Hindlimb muscle (tissue), 1 donor: ENCODE data around the gene PGGHG. TPM values are rescaled to one million over a fixed set of nuclear protein-coding genes. Genes with fewer than 3 reads are reported as not detected.
"Not testable (repeated sequence)": the region's sequence is repeated elsewhere in the genome, so short reads cannot be mapped to it uniquely, and the experiment has no call there.

Source experiments
- DNase-seq: peaks from one replicate; pipeline ENCODE4 v3.0.0-alpha.2; 2013
- polyA plus RNA-seq: library from polyadenylated mRNA; unstranded; fragments of 120-200 nt; gene quantifications from one replicate; pipeline ENCODE4 v1.2.1, GENCODE V29; 2013; ENCODE audit not compliant: insufficient read length

Gene PGGHG
- polyA plus RNA-seq, 1 donor = 15.6 TPM

DNA sequence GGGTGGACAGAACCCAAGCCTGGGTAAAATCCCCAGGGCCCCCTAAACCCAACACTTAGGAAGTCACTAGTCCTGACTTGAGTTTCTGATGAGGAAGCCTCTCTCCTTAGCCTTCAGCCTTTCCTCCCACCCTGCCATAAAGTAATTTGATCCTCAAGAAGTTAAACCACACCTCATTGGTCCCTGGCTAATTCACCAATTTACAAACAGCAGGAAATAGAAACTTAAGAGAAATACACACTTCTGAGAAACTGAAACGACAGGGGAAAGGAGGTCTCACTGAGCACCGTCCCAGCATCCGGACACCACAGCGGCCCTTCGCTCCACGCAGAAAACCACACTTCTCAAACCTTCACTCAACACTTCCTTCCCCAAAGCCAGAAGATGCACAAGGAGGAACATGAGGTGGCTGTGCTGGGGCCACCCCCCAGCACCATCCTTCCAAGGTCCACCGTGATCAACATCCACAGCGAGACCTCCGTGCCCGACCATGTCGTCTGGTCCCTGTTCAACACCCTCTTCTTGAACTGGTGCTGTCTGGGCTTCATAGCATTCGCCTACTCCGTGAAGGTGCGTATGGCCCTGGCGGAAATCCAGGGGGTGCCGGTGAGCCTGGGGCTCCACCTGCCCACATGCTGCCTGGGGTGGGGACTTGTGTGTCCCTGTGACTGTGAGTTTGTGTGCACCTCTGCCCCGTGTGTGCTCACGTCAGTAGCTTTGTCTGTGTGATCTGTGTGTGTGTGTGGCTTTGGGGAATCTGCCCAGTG lies 25.0 kb downstream of the PGGHG start, which contains the start of gene IFITM1:
IFITM1 (plus strand) TSS at position 254 of the 767 bp plus-strand sequence; CDS start at position 385, 131 bp downstream.
- no peak for DNase-seq

GRCh38 chr11:314554-314875 lies 25.6 kb downstream of the PGGHG start:
- DNase-seq = not testable (repeated sequence)

- no peak for DNase-seq
These were observed 26.1 kb downstream of the PGGHG start for GRCh38 chr11:315051-315481.

DNA sequence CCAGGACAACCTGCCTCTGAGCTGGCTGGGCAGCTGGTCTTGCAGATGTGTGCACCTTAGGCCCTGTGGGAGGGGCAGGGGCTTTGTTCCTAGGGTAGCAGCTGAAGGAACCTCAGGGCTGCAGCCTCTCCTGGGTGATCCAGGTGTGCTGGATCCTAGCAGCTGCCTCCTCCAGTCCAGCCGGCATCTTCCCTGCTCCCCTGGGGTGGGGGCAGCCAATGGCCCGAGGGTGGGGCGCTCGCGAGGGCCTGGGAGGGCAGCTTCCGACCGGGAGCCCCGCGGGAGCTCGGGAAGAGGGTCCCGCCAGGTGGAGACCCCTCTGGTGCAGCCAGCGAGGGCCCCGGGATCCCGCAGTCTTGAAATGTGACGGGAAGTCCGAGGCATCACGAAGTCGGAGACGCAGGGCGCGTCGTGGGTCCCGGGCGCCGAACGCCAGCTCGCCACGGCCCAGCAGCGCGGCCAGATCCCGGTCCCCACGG lies 26.6 kb downstream of the PGGHG start:
- no peak for DNase-seq

GRCh38 chr11:316031-316701 lies 27.2 kb downstream of the PGGHG start:
- no peak for DNase-seq

DNA sequence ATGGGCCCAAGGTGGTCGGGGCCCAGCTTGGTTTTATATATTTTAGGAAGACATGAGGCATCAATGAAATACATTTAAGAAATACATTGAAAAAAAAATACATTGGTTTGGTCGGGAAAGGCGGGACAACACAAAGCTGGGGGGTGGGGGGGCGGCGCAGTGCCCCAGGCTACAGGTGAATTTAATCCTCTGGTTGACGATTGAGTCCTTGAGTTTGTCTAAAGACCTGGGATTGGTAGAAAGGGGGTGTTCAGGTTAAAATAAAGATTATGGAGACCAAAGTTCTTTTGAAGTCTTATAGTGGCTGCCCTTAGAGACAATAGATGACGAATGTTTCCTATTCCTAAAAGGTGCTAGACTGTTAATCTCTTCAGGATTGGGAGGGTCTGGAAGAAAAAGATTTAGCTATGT lies 28.0 kb downstream of the PGGHG start:
- DNase-seq = no peak

- DNase-seq = not testable (repeated sequence)
These were observed 28.9 kb downstream of the PGGHG start for GRCh38 chr11:317668-318404.

DNA sequence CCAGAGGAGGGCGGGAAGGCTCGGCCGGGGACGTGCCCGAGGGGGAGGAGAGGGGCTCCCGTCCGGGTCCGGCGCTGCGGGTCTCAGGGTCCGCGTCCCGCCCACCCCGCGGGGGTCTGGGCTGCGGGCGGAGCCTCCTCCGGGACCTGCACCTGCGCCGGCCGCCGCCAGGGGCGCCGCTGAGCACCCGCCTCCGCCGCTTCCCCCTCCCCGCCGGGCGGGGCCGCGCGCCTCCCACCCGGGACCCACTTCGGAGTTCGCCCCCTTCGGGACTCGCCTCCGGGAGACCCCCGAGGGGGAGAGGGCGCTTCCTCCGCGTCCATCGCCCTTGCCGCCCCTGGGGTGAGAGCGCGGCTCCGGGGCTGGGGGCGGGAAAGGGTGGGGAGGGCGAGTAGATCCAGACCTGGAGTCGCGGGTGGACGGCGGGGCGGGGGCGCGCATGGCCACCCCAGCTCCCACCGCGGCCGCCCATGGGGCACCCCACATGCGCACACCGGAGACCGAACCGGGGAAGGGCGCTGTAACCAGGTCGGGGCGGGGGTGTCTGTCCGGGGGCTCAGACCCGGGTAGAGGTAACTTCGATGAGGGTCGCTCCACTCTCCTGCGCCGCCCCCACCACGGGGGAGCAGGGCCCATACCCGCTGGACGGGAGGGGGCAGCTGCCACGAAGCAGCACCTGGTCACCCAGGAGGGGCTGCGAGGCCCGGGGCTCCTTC lies 29.6 kb downstream of the PGGHG start:
- DNase-seq = not testable (repeated sequence)

- not testable (repeated sequence) for DNase-seq
These were observed 30.4 kb downstream of the PGGHG start for GRCh38 chr11:319121-319887.

DNA sequence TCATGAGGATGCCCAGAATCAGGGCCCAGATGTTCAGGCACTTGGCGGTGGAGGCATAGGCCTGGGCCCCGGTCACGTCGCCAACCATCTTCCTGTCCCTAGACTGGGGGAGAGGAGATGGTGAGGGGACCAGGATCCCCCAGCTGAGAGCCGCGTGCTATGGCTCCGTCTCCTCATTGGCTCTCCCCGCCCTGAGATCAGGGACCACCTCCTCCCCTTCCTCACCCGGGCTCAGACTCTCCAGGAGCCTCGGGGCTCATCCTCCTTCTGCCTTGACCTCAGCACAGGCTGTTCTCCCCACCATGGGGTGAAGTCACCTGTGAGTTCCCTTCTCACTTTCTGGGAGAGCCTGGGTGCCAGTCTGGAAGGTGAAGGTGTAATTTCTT lies 31.0 kb downstream of the PGGHG start:
- DNase-seq = not testable (repeated sequence)

DNA sequence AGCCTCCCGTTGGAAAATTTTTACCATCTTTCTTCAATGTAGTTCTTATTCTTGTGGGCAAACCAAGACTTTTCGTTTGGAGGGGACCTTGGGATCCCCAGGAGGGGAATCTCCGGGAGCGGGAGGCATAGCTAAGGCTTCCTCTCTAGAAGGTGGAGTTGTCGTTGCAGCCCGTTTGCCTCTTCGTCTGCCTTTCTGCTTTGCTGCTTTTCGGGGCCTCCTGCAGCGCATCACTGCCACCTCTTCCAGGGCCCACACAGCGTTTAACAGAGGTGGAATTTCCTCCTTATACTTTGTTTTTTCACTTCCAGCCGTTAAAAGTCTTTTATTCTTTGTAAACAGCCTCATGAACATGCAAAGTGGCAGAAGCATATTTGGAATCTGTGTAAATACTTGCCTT lies 35.2 kb downstream of the PGGHG start:
- no peak for DNase-seq

- DNase-seq = not testable (repeated sequence)
These were observed 35.9 kb downstream of the PGGHG start for GRCh38 chr11:324593-325517.

DNA sequence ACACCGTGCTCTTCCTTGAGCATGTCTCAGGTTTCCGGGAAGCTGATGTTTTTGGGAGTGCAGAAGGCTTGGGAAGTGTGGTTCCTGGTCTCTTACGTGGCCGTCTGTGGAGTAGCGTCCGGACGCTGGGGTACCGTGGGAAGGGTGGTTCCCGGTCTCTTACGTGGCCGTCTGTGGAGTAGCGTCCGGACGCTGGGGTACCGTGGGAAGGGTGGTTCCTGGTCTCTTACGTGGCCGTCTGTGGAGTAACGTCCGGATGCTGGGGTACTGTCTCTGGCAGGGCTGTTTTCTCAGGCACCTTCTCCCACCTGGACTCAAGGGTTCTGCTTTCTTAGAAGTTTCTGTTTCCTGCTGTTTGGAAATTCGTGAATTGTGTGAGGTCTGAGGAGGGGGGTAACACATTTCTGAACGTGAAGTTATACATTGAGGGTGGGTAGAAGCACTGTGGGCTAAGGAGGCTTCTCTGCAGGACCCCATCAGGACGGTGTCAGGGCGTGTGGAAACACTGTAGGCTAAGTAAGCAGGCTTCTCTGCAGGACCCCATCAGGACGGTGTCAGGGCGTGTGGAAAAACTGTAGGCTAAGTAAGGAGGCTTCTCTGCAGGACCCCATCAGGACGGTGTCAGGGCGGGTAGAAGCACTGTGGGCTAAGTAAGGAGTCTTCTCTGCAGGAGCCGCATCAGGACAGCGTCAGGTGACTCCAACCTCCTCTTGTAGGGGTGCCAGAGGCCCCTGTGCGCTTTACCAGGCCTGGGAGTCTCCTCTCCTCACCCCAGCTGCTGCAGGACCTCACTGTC lies 37.1 kb downstream of the PGGHG start:
- DNase-seq = no peak

GRCh38 chr11:326592-326841 lies 37.6 kb downstream of the PGGHG start:
- DNase-seq = no peak

- peak; percentile 66 for DNase-seq
These were observed 38.1 kb downstream of the PGGHG start for GRCh38 chr11:326842-327580.

DNA sequence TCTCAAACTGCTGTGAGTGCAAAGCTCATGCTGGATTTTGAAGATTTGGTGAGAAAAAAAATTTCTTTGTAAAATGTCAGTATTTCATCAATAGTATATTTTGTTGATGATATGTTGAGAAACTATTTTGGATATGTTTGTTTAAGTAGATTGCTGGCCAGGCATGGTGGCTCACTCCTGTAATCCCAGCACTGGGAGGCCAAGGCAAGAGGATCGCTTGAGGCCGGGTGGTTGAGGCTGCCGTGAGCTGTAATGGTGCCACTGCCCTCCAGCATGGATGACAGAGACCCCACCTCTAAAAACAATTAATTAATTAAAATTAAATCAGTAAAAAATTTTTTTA lies 38.6 kb downstream of the PGGHG start:
- no peak for DNase-seq

- DNase-seq = no peak
These were observed 39.1 kb downstream of the PGGHG start for GRCh38 chr11:328012-328411.

GRCh38 chr11:328516-329100 lies 39.7 kb downstream of the PGGHG start:
- not testable (repeated sequence) for DNase-seq

- no peak for DNase-seq
These were observed 40.9 kb downstream of the PGGHG start for GRCh38 chr11:329886-330253.
